ENCODE measurements around the gene ZXDC.

The ZXDC gene

DNA sequence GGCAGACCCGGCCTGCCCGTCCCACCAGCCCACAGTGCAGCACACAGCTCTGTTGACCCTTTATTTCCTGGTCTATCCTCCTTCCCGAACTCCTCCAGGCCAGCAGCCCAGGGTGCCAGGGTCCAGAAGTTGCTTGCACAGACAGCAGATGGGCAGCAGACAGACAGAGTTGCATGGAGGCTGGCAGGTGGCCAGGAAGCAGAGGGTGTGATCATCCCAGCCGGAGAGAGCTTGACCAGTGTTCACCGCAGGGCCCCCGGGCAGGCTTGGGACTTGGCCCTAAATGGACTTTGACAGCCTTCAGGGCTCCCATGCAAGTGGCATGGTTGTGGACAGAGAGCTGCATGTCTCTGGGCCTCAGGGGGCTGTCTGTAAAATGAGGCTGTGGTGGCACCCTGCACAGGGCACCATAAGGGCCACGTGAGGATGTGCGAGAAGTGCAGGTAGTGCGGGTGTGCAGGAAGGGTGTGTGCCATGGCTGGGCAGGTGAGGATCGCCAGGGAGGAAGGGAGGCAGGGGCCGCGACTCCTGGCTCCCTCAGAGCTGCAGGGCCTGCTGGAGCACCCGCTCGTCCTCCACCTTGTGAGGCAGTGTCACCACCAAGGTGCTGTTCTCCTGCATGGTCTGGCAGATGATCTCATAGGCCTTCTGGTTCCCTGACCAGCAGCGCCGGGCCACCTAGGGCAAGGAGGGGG lies 6.3 kb upstream of the ZXDC start:
- no peak overlapping the region for H3K4me3 ChIP-seq (ENCODE audit: low read depth, low read length)
- DNase-seq (ENCODE audit: low read depth) = no peak
- TF ChIP-seq, protein P1, sequence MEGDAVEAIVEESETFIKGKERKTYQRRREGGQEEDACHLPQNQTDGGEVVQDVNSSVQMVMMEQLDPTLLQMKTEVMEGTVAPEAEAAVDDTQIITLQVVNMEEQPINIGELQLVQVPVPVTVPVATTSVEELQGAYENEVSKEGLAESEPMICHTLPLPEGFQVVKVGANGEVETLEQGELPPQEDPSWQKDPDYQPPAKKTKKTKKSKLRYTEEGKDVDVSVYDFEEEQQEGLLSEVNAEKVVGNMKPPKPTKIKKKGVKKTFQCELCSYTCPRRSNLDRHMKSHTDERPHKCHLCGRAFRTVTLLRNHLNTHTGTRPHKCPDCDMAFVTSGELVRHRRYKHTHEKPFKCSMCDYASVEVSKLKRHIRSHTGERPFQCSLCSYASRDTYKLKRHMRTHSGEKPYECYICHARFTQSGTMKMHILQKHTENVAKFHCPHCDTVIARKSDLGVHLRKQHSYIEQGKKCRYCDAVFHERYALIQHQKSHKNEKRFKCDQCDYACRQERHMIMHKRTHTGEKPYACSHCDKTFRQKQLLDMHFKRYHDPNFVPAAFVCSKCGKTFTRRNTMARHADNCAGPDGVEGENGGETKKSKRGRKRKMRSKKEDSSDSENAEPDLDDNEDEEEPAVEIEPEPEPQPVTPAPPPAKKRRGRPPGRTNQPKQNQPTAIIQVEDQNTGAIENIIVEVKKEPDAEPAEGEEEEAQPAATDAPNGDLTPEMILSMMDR (IDR thresholded peaks at IDR 0.05; ENCODE audit: control insufficient read depth, extremely low read depth, insufficient read depth) = no peak

DNA sequence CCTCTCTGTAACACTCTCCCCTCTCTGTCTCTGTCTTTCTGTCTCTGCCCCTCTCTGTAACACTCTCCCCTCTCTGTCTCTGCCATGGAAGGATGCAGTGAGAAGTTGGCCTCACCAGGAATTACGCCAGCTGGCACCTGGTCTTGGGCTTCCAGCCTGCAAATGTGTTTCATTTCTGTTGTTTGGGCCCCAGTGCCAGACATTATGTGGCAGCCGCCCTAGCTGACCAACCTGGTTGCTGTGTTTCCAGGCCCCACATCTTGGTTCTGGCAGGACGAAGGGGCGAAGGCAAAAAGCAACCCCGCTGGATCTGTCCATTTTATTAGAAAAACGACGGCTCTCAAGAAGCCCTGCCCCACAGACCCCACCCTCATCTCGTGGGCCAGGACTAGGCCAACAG lies 5.2 kb upstream of the ZXDC start:
- TF ChIP-seq, protein P1 (IDR thresholded peaks at IDR 0.05; ENCODE audit: control insufficient read depth, extremely low read depth, insufficient read depth) = no peak
- no peak for DNase-seq (ENCODE audit: low read depth)

DNA sequence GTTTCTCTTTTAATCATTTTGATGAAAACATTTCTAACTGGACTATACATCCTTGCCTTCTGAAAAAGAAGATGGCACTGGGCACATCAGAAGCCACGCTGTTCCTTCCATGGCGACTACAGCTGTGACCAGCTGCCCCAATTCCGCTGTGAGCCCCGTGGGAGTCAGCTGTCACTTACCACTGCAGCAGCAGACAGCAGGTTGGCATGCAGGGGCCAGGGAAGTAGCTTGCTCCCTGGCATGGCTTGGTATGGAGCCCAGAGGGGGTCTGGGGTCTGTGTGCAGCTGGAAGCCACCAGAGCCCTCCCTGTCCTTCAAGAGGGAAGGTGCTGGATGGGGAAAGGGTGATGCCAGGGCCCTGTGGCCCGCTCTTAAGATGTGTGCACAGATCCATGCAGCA lies 4.5 kb upstream of the ZXDC start:
- DNase-seq (ENCODE audit: low read depth) = no peak
- no peak overlapping the region for H3K4me3 ChIP-seq (ENCODE audit: low read depth, low read length)
- TF ChIP-seq, protein P1 (IDR thresholded peaks at IDR 0.05; ENCODE audit: control insufficient read depth, extremely low read depth, insufficient read depth) = no peak

More for the DNA sequence above, 5.2 kb upstream of the ZXDC start:
- no peak overlapping the region for H3K4me3 ChIP-seq (ENCODE audit: low read depth, low read length)

DNA sequence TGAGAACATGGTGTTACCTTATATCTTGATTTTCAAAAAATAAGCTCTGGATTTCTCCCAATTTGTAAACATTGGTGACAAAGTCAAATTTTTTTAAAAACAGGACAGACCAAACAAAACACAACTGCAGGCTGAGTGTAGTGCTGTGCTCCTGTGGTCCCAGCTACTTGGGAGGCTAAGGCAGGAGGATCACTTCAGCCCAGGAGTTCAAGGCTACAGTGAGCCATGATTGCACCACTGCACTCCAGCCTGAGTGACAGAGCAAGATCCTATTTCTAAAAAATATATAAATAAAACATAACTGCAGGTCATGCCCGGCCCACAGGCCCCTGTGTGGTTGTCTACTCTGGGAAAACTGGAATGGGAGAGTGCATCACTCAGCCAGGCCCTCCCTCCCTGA lies 4.0 kb upstream of the ZXDC start:
- DNase-seq (ENCODE audit: low read depth) = no peak
- TF ChIP-seq, protein P1 (IDR thresholded peaks at IDR 0.05; ENCODE audit: control insufficient read depth, extremely low read depth, insufficient read depth) = no peak
- H3K4me3 ChIP-seq (ENCODE audit: low read depth, low read length) = no peak overlapping the region

DNA sequence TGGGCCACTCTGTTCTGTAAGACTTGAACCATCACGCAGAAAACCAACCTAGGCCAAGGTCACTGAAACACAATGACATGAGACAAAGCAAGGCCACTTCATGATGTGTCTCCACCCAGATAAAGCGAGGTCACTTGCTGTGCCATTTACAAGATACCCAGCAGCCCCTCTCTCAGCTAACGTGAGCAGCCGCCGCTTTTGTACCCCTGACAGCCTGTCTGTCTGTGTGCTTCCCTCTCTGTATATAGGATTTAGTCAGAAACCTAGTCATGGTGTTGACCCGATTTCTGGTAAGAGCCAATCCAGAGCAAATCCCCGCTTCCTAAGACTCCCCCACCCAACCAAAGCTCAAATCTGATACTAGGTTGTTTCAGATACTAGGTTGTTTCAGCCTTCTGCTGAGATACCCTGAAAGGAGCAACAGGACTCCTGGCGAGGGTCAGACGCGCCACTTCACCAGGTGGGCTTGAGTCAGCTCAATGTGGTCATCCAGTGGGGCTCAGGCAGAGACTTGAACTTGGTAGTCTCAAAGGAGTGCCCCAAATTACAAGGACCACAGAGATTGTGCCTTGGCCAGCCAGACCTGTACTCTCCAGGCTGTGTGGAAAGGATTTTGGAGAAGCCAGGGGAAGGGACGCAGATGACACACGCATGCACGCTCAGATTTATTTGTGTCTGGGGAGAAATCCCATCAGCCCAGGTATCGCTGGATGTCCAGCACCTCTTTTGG lies 3.1 kb upstream of the ZXDC start:
- no peak for DNase-seq (ENCODE audit: low read depth)
- TF ChIP-seq, protein P1 (IDR thresholded peaks at IDR 0.05; ENCODE audit: control insufficient read depth, extremely low read depth, insufficient read depth) = no peak
- no peak overlapping the region for H3K4me3 ChIP-seq (ENCODE audit: low read depth, low read length)

DNA sequence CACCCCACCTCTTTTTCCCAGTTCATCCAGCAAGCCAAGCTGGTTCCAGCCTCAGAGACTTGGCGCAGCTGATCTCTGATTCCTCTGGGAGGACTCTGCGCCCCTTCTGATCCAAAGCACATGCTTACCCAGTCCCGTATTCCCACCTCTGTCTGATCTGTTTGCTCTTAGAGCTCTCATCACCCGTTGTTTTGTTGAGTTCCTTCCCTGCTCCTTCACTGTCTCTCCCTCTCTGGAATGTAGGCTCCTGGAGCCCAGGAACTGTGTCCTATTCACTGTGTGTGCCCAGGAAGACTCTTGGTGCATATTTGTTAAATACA lies 1.3 kb upstream of the ZXDC start:
- DNase-seq (ENCODE audit: low read depth) = no peak
- TF ChIP-seq, protein P1 (IDR thresholded peaks at IDR 0.05; ENCODE audit: control insufficient read depth, extremely low read depth, insufficient read depth) = no peak
- H3K4me3 ChIP-seq (ENCODE audit: low read depth, low read length) = no peak overlapping the region

All from LNCaP clone FGC (cell line).